Astrocyte (in vitro differentiated cells and primary cell): ENCODE results near the gene PCDHGA11.

Experiments used
- CTCF ChIP-seq: IDR thresholded peaks from 2 replicates; pipeline ENCODE4 v1.5.1; 2011; ENCODE audit warnings: low read depth, mild to moderate bottlenecking, inconsistent platforms, low read length, moderate library complexity; ENCODE audit not compliant: insufficient read depth
- EZH2 ChIP-seq: IDR thresholded peaks from 2 replicates; pipeline ENCODE4 v1.6.1; 2012; ENCODE audit warnings: mild to moderate bottlenecking, low read length, inconsistent platforms; ENCODE audit not compliant: insufficient read depth

GRCh38 chr5:141427783-141428426 lies 7.1 kb downstream of the PCDHGA11 start:
- TF ChIP-seq EZH2 (no peak), CTCF (no peak)
